NCI-H82 (cell line): Measurements from ENCODE around the gene NR5A2.

ENCODE experiments used
- DNase-seq: peaks from one replicate; lab custom pipeline; 2025; lab: John Stamatoyannopoulos, UW

Gene NR5A2

DNA sequence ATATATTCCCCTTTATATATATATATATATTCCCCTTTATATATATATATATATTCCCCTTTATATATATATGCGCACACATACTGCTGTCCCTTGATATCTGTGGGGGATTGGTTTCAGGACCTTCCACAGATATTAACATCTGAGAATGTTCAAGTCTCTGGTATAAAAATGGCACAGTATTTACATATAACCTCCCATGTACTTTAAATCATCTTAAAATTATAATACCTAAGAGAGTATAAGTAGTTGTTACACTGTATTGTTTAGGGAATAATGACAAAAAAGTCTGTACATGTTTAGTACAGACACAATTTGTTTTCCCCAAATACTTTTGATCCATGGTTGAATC lies 45.8 kb downstream of the NR5A2 start:
- DNase-seq = no peak

DNA sequence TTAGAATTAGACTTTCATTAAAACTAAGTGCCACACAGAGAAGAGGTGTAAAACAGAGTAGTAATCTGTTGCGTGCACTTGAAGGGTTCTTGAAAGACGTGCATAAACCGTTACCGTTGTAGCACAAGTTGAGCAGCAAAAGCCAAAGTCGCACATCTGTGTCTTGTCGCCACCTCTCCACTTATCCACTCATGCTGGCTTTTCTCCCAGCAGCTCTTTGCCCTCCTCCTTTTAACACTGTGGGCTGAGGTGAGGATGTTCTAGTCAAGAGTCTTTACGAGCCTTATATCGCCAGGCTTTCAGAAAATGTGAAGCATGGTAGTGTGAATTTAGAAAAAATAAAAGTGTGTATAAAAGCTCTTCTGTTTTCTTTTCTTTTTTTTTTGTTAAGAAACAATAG lies 48.0 kb downstream of the NR5A2 start:
- peak; percentile 38 for DNase-seq

DNA sequence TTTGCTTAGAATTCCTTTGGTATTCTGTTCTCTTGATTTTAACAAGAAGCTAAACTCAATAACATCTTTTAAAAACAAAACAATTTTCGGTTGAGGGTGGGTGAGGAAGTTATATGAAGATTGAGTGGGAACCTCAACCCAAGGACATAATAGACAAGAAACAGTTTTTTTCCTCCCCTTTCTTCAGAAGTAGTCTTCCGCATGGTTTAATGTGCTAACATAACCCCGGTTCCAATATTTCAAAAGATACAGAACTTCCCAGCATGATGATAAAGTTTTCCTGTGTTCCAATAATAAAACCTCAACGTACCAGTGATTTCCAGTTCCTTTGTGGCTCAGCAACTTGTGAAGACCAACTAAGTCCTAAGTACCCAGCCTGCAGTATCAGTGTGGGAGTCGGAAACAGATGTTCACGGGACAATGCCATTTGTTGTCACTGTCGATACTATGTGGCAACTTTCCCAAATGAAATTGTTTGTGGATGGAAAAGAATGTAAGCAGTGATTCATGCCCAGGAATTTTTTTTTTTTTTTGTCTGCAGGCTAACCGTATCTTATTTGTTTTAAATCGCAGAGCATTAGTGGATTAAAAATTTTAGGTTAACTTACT lies 48.5 kb downstream of the NR5A2 start:
- peak; percentile 25 for DNase-seq

DNA sequence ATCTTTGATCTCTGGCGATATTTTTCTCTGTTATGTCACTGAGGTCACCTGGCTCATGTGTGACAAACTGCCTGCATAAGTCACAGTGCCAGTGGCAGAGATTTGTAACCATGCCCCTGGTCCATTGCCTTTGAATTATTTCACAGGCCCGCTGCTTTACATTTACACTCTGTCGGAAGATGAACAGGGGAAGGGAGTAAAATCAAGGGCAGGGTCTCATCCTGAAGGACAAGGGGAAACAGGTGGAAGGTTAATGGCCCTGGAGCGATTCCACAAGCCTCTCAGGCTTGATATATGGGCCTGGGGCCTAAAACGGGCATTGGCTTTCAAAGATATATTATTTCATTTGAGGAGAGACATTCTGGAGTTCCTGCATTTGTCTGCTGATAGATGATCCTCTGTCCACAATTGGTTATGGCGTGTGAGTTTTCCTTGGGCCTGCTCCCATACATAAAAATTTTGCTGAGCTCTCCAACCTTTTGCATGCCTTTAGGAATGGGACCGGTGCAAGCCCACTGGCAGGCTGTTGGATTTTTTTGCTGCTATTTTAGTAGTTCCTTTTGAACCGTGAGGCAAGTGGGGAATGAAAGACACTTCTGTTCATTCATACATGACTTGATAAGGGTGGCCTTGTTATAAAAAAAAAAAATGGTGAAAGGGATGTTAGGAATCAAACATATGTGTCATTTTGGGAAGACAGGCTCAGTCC lies 51.9 kb downstream of the NR5A2 start:
- no peak for DNase-seq

DNA sequence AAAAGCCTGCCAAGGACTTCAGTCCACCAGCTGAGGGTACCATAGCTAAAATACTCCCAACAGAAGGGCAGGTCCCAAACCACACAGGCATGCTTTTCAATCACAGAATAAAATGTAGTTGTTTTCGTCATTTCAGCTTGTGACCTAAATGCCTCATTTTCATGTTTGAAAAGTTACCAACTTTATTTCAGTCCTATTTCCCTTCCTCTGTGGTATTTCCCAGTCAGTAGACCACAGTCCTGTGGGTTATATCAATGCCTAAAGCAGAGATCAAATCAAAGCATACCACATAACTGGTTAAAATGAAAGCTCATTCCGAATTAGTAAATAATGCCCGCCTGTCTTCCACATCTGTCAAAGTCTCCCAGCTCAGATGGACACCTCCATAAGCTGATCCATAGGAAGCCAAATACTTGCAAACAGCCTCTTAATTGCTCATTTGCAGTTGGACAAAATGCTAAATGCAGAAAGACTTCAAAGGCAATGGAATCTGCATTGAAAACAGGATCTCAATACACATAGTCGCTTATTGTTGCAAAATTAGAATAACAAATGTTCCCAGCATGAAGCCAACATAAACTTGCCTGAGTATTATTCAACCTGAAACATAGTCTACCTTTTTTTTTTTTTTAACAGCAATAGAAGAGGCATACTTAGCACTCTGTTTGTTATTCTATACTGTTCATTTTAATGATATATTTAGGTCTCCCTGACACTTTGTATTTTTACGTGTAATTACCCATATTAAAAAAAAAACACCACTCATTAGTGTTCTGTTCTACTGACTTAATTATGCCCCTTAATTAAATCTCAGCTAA lies 53.9 kb downstream of the NR5A2 start:
- DNase-seq = peak; percentile 22

DNA sequence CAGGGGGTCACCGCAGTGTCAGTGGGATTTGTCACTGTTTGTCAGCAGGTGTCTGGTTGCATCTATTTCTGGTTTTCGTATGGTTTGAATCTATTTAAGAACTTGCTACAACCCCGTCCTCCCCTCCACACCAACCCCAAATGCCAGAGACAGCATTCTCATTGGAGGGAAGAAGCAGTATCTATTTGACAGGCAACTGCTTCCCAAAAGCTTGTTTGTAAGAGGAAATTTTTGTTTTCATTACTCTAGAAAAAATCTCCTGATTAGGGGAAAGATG lies 54.4 kb downstream of the NR5A2 start:
- no peak for DNase-seq

DNA sequence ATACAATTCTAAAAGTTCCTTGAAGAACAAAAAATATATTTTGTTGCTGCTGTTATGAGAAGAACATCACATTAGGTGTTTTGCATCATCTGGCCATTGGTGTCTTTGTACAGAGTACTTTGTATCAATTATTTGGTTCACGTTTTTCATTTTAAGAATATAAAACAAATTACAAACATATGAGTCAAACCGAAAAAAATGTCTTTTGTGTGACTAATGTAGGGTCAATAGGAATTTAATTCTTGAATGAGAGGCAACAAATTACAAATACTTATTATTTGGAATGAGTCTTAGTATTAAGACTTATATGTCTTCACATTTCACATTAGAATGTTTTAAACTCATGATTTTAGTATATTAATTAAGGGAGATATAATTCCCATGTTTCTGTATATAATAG lies 54.8 kb downstream of the NR5A2 start:
- DNase-seq = no peak

DNA sequence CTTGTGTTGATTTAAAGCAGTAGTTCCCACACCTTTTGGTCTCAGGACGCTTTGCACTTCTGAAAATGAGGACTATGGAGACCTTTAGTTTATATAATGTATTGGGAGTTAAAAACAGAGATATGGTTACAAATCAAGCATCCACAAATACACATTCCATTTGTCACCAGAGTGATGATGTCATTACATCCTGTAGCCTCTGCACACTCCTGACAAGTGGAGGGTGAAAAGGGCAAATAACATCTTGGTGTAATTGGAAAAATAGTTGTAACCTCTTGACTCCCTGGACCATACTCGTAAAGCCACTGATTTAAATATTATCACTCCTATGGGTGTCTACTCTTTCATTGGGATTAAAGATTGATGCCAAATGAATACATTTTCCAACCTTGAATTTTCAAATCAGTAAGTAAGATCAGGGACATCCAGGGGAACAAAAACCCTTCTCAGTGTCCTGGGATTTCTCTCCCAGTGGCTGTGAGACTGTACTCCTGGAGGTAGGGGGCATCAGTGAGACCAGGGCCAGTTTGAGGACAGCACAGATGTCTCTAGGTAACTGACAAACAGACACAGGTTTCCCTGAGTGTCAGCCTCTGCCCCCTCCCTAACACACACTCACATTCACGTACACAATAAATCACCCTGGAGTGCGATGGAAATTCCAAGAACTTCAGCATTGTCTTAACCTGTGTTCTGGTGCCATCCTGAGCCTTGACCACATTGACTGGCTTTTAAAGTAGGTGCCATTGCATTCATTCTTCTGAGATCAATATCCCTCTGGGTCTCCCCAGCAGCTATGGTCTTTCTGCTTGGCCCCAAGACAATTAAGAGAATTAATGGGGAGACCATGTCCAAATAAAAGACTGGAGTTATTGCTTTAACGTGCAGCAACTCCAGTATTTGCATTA lies 63.0 kb downstream of the NR5A2 start:
- peak; percentile 33 for DNase-seq

DNA sequence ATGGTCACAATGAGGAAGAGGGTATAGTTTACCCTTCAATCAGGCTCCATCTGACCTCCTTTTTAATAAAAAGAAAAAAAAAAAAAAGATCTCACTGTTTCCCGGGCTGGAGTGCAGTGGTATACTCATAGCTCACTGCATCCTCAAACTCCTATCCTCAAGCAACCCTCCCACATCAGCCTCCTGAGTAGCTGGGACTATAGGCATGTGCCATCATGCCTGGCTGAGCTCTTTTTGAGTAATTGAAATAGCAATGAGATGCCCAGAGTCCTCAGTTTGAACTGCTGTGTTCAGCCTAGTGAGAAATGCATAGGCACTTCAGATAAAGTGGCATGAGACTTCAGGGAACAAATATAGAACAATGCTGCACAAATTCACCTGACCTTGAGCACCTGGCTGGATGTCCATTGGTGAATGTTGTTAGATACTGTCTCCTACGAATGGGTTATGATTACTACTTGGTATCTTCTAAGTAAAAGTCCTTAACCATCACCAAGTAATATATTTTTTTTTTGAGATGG lies 67.6 kb downstream of the NR5A2 start:
- DNase-seq = no peak

DNA sequence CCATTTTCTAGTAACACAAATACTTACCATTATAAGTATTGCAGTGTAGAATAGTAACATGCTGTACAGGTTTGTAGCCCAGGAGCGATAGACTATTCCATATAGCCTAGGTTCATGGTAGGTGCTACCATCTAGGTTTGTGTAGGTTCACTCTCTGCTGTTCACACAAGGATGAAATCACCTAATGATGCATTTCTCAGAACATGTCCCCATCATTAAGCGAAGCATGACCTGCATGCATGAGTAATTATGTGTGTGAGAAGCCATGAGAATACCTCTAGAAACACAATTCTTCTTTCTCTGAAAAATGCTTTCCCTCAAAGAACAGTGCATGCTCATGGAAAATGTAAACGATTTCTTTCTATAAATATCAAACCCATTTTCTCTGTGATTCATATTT lies 69.3 kb downstream of the NR5A2 start:
- no peak for DNase-seq

DNA sequence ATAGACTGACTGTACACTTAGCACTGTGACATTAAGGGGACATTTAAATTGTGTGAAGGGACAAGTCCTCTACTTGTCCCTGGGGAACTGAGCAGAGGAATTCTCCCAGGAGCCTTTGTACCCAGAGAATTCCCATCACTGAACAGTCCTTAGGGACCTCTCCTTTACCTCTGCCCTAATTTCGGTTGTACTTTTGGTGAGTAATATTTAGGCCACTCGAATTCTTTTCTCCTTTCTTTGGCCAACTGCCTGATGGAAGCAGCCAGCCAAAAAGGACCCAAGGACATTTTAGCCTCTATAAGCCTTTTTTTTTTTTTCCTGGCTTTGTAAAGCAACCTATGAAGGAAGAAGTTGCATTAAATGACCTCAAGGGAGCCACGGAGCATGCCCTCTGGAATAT lies 71.5 kb downstream of the NR5A2 start:
- DNase-seq = no peak

DNA sequence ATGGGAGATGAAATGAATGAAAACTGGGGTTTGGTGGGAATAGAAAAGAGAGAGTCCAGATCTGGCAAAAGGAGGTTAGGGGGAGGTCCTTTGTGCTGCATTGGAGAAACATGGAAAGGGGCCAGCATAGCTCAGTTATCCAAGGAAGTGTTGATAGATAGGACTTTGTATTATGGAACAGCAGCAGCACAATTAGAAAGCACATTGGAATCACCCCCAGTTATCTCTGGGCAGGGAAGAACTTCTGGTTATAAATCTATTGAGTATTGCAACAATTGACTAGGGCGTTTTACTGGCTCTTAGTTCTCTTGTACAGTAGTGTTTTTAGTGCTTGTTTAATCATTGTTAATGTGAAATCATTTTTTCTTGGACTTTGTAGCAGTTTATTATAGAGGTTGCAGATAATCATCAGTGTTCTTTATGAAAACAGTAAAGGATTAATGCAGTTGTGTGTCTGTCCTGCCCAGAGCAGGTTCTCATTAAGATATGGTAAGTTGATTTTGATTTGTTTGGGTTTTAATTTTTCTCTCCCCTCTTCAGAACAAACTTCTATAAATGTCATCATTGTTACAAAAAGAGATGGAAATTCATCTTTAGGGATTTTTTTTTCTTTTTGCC lies 76.6 kb downstream of the NR5A2 start:
- no peak for DNase-seq

DNA sequence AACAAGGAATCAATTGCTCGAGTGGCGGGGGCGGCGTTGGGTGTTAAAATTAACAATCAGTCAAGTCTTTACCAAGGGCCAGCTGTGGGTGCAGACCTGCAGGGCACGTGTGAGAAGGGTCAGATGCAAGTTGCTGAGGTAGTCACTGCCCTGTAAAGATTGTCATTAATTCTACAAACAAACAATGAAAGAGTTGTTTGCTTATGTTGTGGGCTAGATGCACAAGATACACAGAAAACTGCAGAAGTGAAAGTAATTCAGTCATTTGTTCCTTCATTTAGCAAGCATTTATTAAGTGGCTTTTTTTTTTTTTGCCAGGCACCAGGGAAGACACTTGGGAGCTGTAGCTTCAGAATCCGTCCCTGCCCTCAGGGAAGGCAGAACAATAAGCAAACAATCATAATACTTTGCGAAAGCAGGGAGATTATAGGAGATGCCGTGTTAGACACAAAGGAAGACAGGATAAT lies 79.5 kb downstream of the NR5A2 start:
- no peak for DNase-seq

DNA sequence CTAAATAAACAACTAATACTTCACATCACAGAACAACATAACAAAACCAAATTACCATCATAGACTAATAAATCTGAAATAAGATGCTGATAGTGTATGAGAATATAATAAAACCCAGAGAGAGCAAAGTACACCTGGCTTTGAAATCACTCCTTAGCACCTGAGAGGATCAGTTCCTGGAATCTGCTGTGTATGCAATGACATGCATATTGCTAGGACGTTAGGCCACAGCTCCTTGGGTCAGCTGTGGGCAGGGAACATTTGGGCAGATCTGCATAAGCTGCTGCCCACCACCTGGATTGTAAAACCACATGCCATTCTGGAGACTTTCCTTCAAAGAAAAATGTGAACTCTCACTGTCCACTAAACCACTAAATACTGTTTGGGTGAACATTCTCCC lies 81.1 kb downstream of the NR5A2 start:
- DNase-seq = no peak

DNA sequence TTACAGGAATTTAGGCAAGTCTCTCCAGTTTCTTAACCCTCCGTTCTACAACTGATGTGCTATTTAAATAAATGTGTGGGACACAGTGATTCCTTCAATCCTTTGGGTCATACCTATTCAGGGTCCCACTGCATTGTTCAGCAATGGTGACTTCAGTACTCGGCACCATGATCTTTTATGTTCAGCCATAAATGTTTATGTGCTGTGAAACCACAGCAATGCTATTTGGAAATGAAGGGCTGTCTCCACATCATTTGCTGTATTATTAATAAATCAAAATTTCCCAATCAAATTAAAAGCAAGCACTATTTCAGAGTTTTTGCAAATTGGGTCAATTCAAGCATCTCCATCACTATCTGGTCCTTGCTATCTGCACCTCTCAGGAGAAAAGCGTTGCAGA lies 84.8 kb downstream of the NR5A2 start:
- DNase-seq = no peak

DNA sequence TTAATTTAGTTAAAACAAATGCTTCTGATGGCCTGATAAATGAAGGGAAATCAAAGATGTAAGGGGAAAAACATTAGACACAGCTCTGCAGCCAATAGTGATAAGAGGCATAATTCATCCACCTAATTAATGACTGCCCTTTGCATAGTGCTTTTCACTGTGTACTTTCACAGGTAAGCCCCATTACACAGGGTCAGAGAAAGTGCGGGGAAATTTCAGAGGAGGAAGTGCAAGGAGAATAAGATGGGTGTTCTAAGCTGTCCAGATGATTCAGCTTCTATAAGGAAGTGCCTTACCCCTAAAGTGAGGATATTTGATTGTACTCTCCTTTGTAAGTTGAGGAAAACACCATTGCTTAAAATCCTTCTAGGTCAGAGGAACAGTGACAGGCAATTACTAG lies 88.0 kb downstream of the NR5A2 start:
- DNase-seq = peak; percentile 17

DNA sequence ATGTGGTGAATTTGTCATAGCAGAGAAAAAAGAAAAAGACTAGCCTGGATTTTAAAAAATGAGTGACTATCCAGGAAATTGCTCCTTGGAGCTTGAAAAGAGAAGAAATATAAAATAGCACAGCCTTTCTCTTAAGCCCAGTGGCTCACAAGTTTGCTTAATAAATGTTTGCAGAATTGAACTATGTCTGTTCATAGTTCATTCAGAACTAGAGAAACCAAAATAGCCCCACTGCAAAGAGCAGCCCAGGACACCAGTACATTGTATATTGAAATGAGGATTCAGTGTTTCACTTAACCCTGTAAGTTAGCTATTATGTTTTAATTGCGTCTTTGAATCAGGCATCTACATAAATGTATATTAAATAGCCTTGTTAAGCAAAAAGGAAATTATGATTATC lies 88.8 kb downstream of the NR5A2 start:
- no peak for DNase-seq

DNA sequence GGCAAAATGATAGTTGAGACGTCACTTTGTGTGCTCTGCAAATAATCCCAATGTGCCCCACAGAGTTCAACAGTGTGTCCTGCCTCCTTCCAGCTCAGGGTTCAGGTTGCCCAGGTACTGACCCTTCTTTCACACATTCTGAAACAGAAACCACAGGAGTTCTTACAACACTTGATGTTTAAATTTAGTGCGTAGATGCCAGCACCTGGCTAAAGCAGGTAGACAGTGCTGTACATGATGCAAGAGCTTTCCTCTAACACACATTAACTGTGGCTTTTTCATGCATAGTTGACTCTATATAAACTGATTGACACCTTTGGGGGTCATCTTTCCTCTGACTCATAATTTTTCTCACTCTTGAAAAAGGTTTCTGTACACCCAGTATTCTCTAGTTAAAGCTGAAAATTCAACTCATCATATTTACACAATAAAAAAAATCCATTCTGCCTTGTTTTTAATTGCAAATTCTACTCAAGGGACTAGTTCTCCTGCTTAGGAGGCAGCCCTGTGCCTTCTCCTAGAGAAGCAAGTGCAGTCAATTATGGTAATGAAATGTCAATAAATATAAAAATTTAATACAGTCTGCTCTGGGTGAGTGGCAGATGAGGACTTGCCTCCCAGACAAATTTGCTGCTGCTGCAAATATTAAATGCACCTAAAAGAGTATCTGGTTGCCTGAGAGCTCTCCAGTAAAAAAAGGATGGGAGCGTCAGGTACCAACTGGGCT lies 91.4 kb downstream of the NR5A2 start:
- DNase-seq = no peak

DNA sequence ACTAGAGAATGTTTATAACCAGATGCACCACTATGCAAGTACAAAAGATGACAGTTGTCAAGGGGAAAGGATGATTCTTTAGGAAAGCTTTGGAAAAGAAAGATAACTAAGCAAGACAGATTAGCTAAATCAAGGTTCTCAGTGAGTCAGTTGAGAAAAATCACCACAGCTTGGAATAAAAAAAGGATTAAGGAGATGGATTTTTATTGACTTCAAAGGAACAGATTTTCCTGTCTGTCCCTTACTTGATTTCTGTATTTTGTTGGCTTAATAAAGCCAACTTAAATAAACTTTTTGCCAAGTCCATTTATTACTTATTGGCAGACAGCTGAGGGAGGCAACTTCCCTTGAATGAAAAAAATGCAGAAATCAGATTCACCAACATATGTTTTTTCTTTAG lies 93.9 kb downstream of the NR5A2 start:
- no peak for DNase-seq

DNA sequence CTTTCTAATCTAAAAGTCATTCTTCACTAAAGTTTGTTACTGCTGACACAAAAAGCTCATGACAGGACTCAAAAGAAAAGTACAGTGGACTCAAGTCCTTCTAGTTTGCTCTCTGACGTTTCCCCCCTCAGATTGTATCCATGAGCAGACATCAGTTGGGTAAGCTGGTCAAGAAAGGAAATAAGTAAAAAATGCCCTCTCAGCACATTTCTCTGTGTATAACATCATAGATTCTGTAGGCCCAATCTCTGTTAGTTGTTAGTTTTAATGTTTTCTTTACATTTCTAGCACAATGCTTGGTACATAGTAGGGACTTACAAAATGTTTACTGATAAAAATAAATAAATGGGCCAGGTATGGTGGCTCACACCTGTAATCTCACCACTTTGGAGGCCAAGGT lies 96.8 kb downstream of the NR5A2 start:
- DNase-seq = no peak

DNA sequence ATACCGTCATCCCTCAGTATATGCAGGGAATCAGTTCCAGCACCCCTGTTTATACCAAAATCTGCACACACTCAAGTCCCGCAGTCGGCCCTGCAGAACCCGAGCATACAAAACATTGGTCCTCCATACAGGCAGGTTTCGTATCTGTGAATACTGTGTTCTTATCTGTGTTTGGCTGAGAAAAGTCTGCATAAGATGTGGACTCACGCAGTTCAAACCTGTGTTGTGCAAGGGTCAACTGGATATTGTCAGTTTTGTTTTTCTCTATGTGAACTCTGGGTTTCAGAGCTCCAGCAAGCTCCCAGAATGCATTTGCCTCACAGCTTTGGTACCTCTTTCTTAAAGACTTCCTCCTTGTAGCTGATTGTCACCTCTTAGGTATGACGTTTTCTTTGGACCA lies 100.6 kb downstream of the NR5A2 start:
- DNase-seq = no peak
